Globus pallidus (tissue), 1 donor: ENCODE results near the gene DYRK1B.
"Not testable (repeated sequence)": the region's sequence is repeated elsewhere in the genome, so short reads cannot be mapped to it uniquely, and the experiment has no call there.

Source experiments
- DNase-seq: peaks from one replicate; pipeline ENCODE4 v3.0.0-alpha.2; 2015; ENCODE audit warnings: low spot score

DYRK1B gene

GRCh38 chr19:39833464-39834286 is at the start of gene DYRK1B:
Gene DYRK1B (minus strand): TSS chr19:39834162. CDS start chr19:39831867, 2,295 bp downstream.
- peak; percentile 97 for DNase-seq

DNA sequence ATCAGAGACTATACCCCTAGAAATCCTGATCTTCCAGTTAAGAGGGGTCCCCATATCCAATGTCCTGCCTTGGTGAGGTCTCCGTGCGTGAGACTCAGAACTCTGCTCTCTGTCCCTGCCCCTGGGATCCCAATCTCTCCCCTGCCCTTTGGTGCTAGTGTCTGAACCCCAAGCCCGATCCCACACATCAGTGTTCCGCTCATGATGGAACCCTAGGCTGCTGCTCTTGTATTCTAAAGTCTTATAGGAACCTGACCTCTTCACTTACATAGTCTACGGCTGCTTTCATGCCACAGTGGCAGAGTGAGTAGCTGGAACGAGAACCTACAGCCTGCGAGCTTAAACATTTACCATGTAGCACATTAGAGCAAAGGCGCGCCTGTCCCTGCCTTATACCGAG is 48.7 kb upstream of the DYRK1B start:
- not testable (repeated sequence) for DNase-seq

- DNase-seq: peak; percentile 9
Observed at GRCh38 chr19:39881495-39882110, 47.6 kb upstream of the DYRK1B start.

- DNase-seq: not testable (repeated sequence)
Observed at GRCh38 chr19:39880241-39880640, 46.3 kb upstream of the DYRK1B start.

DNA sequence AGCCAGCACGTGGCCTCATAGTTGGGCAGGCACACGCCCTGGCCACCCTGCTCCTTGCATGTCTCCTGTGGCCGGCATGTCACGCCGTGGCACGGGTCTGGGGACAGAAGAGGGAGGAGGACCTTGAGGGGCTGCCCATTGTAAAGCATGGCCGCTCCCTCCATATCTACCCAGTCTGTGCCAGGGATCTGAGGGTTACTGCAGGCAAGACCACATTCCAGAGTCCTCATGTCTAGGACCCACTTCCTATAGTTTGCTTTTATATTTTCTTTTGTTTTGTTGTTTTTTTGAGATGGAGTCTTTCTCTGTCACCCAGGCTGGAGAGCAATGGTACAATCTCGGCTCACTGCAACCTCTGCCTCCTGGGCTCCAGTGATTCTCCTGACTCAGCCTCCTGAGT is 45.8 kb upstream of the DYRK1B start:
- not testable (repeated sequence) for DNase-seq

- DNase-seq: not testable (repeated sequence)
Observed at GRCh38 chr19:39878866-39879265, 44.9 kb upstream of the DYRK1B start.

GRCh38 chr19:39878398-39878797 is 44.4 kb upstream of the DYRK1B start:
- DNase-seq: no peak

- DNase-seq: not testable (repeated sequence)
Observed at GRCh38 chr19:39877982-39878381, 44.0 kb upstream of the DYRK1B start.

DNA sequence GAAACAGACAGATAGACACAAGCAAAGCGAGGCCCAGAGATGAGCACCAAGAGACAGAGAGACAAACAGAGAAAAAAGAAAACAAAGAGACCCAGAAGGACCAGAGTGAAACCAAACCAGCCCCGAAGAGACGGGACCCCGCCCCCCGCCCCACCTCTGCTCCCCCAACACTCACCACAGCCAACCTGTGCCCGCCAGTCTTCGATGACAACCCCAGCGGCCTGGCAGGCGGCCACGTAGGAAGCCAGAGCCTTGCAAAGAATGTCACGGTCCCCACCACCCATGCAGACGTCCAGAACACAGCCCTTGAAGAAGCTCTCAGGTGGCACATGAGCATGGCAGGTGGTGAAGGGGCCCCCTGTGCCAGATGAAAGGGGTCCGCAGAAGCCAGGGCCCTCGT is 43.5 kb upstream of the DYRK1B start:
- not testable (repeated sequence) for DNase-seq

DNA sequence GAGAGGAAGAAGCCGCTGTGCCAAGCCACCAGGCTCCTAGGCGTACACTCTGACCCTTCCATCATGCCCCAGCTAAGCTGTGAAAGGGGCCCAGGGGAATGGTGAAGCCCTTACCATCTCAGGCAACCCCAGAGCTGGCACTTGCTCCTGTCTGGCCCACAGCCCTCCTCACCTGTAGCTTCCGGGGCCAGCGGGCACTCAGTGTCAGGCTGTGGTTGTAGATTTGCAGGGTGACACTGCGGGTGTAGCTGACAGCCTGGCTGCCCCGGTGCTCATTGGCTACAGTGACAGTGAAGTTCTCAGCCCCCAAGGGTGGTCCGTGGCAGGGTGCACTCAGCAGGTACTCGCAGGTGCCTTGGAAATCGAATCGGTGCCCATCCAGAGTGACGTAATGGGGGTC is 42.5 kb upstream of the DYRK1B start:
- not testable (repeated sequence) for DNase-seq

DNA sequence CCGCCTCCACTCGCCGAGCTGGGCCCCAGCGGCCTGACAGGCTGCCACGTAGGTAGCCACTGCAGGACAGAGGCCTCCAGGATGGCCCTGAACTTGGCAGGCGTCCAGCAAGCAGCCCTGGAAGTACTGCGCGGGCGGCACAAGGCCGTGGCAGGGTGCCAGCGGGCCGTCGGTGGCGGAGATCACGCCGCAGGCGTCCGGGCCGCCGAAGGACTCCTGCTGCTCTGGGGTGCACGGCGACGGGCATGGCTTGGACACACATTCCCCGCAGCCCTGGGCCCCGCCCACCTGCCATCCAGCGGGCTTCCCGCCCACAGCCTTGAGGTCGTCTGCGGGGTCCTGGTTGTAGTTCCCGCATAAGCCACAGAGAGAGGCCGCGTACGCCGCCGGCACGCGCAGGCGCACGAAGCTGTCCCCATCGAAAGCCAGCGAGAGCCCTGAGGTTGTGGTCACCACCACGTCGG is 41.5 kb upstream of the DYRK1B start:
- DNase-seq: not testable (repeated sequence)

- DNase-seq: no peak
Observed at GRCh38 chr19:39874404-39874803, 40.4 kb upstream of the DYRK1B start.

- DNase-seq: no peak
Observed at GRCh38 chr19:39873385-39873784, 39.4 kb upstream of the DYRK1B start.

DNA sequence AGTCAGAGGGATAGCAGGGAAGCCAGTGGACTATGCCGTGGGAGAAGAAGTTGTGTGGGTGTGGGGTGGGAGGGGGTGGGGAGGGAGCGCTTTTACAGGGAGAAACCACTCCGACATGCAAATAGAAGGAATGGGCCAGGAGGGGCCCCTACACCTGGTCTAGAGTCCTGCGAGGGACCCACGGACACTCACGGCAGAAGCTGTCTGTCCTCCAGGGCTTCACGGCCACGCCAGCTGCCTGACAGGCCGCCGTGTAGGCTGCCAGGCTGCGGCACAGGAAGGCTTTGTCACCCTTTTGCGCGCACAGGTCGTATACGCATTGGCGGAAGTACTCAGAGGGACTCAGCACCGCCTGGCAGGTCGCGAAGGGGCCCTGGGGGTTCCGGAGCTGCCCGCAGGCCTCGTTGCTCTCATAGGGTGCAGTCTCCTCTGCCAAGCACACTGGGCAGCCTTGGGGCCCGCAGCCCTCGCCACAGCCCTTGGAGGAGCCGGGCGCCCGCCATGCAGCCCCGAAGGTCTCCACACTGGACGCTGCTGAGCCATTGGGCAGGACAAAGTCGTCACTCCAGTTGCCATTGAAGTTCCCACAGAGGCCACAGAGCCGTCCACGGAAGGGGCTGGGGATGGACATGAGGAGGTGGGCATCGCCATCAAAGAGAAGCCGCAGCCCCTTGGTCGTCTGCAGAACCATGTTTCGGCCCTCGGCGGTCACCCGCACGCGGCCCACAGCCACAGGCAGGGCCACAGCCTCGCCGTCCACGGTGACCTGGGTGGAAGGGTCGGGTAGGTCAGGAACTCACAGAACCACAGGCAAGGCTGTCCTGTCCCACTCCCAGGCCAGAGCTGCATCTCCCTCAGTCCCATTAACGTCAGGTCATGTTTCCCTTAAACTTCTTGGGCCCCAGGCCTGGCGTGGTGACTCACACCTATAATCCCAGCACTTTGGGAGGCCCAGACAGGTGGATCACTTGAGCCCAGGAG is 38.2 kb upstream of the DYRK1B start:
- DNase-seq: no peak

- no peak for DNase-seq
Observed at GRCh38 chr19:39871362-39871761, 37.4 kb upstream of the DYRK1B start.

- DNase-seq: no peak
Observed at GRCh38 chr19:39870171-39870971, 36.4 kb upstream of the DYRK1B start.

- DNase-seq: no peak
Observed at GRCh38 chr19:39867952-39868351, 34.0 kb upstream of the DYRK1B start.

GRCh38 chr19:39867133-39867532 is 33.2 kb upstream of the DYRK1B start:
- DNase-seq: no peak

- no peak for DNase-seq
Observed at GRCh38 chr19:39865953-39866352, 32.0 kb upstream of the DYRK1B start.

GRCh38 chr19:39865186-39865585 is 31.2 kb upstream of the DYRK1B start:
- no peak for DNase-seq

GRCh38 chr19:39864118-39864517 is 30.2 kb upstream of the DYRK1B start:
- DNase-seq: no peak
